ENCODE data around the gene FAM156A. TPM values are rescaled to one million over a fixed set of nuclear protein-coding genes. Genes with fewer than 3 reads are reported as not detected.
"Not testable (repeated sequence)": the region's sequence is repeated elsewhere in the genome, so short reads cannot be mapped to it uniquely, and the experiment has no call there.

FAM156A gene
- total RNA-seq (10 to 100 TPM in 6 of 7 donors, 1 to 10 TPM in 1; 8.7 to 24.1 (median 17.9) TPM), polyA plus RNA-seq (10 to 100 TPM; 13.2 to 16.6 TPM)
- long read RNA-seq, donor 1, transcript FAM156A-221 (3 exons, 3,757 nt) = major isoform, 7 of 47 reads
- long read RNA-seq, donor 1, transcript FAM156A-201 (4 exons, 2,942 nt) = minor isoform, 6 of 47 reads
- long read RNA-seq, donor 1, transcript FAM156A-215 (4 exons, 644 nt) = minor isoform, 6 of 47 reads
- long read RNA-seq, donor 1, partial matches to known transcripts = 3 of 47 reads
- long read RNA-seq, donor 1, other reads (novel, unspliced or antisense) = 21 of 47 reads
- long read RNA-seq, donor 2, transcript FAM156A-221 (3 exons, 3,757 nt) = major isoform, 7 of 11 reads
- long read RNA-seq, donor 2, partial matches to known transcripts = 0 of 11 reads
- long read RNA-seq, donor 2, other reads (novel, unspliced or antisense) = 0 of 11 reads
- long read RNA-seq, donor 3, transcript FAM156A-221 (3 exons, 3,757 nt) = major isoform, 7 of 28 reads
- long read RNA-seq, donor 3, partial matches to known transcripts = 1 of 28 reads
- long read RNA-seq, donor 3, other reads (novel, unspliced or antisense) = 14 of 28 reads

GRCh38 chrX:52958113-52958959, at the start of gene FAM156A:
Gene FAM156A, minus strand, starts transcription at chrX:52958518. Its CDS starts 9,930 bp downstream, at chrX:52948588.
- H3K4me3 ChIP-seq; intact Hi-C loops (cut with DNase I); H3K27me3 ChIP-seq; H3K9me3 ChIP-seq; H3K27ac ChIP-seq; H3K4me1 ChIP-seq (ENCODE audit: insufficient read depth); H3K36me3 ChIP-seq; DNase-seq: not testable (repeated sequence)
- WGBS, 3 donors = no CpG with 5 or more reads among the region's 91 CpGs

- Histone ChIP-seq H3K9me3 (no peaks in the 10 kb centered on the region), H3K36me3 (no peaks in the 10 kb centered on the region), H3K27me3 (no peaks in the 10 kb centered on the region), H3K4me3 (no peak overlapping the region), H3K4me1 (ENCODE audit: insufficient read depth) (no peaks in the 10 kb centered on the region), H3K27ac (no peak overlapping the region)
- intact Hi-C loops (cut with DNase I) = no loop called here
- no peak for DNase-seq
- TF ChIP-seq POLR2A (IDR thresholded peaks at IDR 0.05) (no peak), EP300 (IDR thresholded peaks at IDR 0.05) (no peak)
- TF ChIP-seq, protein P1, sequence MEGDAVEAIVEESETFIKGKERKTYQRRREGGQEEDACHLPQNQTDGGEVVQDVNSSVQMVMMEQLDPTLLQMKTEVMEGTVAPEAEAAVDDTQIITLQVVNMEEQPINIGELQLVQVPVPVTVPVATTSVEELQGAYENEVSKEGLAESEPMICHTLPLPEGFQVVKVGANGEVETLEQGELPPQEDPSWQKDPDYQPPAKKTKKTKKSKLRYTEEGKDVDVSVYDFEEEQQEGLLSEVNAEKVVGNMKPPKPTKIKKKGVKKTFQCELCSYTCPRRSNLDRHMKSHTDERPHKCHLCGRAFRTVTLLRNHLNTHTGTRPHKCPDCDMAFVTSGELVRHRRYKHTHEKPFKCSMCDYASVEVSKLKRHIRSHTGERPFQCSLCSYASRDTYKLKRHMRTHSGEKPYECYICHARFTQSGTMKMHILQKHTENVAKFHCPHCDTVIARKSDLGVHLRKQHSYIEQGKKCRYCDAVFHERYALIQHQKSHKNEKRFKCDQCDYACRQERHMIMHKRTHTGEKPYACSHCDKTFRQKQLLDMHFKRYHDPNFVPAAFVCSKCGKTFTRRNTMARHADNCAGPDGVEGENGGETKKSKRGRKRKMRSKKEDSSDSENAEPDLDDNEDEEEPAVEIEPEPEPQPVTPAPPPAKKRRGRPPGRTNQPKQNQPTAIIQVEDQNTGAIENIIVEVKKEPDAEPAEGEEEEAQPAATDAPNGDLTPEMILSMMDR (IDR thresholded peaks at IDR 0.05) = no peak
- WGBS, 3 donors = 38 to 42% (median 41%) methylated on average over 3 of the region's 3 CpGs
These were observed 47.0 kb upstream of the FAM156A start for GRCh38 chrX:53005327-53005726.

DNA sequence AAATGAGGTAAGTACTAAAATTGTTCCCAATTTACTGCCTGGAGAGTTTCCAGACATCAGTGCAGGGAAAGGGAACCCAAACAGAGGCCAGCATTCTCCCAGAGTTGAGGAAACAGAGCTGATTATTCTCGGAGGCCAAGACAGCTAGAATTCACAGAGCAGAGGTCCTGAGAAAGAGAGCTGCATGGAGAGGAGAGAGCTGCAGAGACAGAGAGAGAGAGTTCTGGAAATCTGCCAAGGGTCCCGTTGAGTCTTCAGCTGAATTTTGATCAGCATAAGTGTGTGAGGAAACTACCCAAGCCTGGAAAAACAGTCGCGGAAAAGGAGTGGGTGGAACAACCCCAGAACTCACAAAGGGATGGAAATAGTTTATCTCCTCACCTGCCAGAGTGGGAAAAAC, 46.5 kb upstream of the FAM156A start:
- H3K27ac ChIP-seq = no peak overlapping the region
- no peak for TF ChIP-seq POLR2A (IDR thresholded peaks at IDR 0.05)
- no peak for TF ChIP-seq EP300 (IDR thresholded peaks at IDR 0.05)
- TF ChIP-seq, protein P1 (IDR thresholded peaks at IDR 0.05) = no peak
- H3K4me3 ChIP-seq = no peak overlapping the region
- WGBS, 3 donors = 20 to 24% (median 21%) methylated on average over 4 of the region's 4 CpGs
- H3K9me3 ChIP-seq = no peaks in the 10 kb centered on the region
- H3K36me3 ChIP-seq = no peaks in the 10 kb centered on the region
- no peaks in the 10 kb centered on the region for H3K4me1 ChIP-seq (ENCODE audit: insufficient read depth)
- intact Hi-C loops (cut with DNase I) = loop anchor here in 1 of 4 donors (5.0 kb wide), 1 partner anchor 312 kb away; no protein-coding TSS in a partner anchor
- DNase-seq = no peak
- H3K27me3 ChIP-seq = no peaks in the 10 kb centered on the region

DNA sequence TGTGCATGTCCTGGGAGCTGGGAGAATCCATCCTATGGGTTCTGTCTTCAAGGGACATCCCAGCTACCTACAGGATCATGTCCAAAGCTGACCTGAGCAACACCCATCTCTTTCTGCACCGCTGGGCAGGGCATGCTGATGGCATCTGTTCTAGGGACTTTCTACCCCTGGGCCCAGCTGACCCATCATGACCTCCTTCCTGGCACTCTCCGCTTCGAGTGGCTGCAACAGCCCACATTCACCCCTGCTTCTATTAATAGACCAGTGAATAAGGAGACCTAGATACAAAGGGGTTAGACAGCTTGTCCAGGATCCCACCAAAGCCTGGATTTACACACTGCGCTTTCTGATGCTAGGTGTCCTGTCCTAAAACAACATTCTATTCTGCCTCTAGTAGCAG, 45.7 kb upstream of the FAM156A start:
- WGBS, 3 donors = 67 to 72% (median 69%) methylated on average over 4 of the region's 4 CpGs
- Histone ChIP-seq H3K27ac (no peak overlapping the region), H3K27me3 (no peaks in the 10 kb centered on the region)

More for the DNA sequence above, 45.7 kb upstream of the FAM156A start:
- Histone ChIP-seq H3K36me3 (no peaks in the 10 kb centered on the region), H3K4me1 (ENCODE audit: insufficient read depth) (no peaks in the 10 kb centered on the region), H3K4me3 (no peak overlapping the region), H3K9me3 (no peaks in the 10 kb centered on the region)
- DNase-seq = no peak
- TF ChIP-seq, protein P1 (IDR thresholded peaks at IDR 0.05) = no peak
- no peak for TF ChIP-seq POLR2A (IDR thresholded peaks at IDR 0.05)
- TF ChIP-seq EP300 (IDR thresholded peaks at IDR 0.05) = no peak
- intact Hi-C loops (cut with DNase I) = loop anchor here in 1 of 4 donors (5.0 kb wide), 1 partner anchor 313 kb away; no protein-coding TSS in a partner anchor

Data from ovary (tissue), 10 donors.